CD14-positive monocyte (primary cell): Measurements from ENCODE around the gene MRPL9. TPM values are rescaled to one million over a fixed set of nuclear protein-coding genes. Genes with fewer than 3 reads are reported as not detected.
"Not testable (repeated sequence)": the region's sequence is repeated elsewhere in the genome, so short reads cannot be mapped to it uniquely, and the experiment has no call there.

Experiments used
- DNase-seq, 3 donors: peaks; one replicate each; pipeline ENCODE4 v3.0.0-alpha.2; 2011 to 2022
- H2AFZ ChIP-seq: 2 replicates; pipeline ENCODE4 v1.6.0; 2012; ENCODE audit warnings: mild to moderate bottlenecking, low read depth, low read length, inconsistent platforms; ENCODE audit not compliant: insufficient read depth, poor library complexity, severe bottlenecking
- H3K27ac ChIP-seq, 2 donors: 1 replicate in 1 of 2; 2 replicates in 1 of 2; pipeline ENCODE4 v1.5.1; 2012 to 2013; ENCODE audit warnings: low read length in 2 of 2, control low read depth in 1 of 2, inconsistent platforms in 1 of 2, low read depth in 1 of 2, mild to moderate bottlenecking in 1 of 2
- H3K27me3 ChIP-seq, 2 donors: one replicate each; pipeline versions ENCODE4 v1.6.0 to v1.6.1; 2011 to 2013; ENCODE audit warnings: low read length in 2 of 2; ENCODE audit not compliant: control insufficient read depth in 2 of 2, insufficient read depth in 2 of 2
- H3K36me3 ChIP-seq, 2 donors: replicated peaks in 1 of 2; 1 replicate in 1 of 2; 2 replicates in 1 of 2; pipeline versions ENCODE4 v1.5.1 to v1.6.1; 2012 to 2013; ENCODE audit warnings: low read length in 2 of 2, control low read depth in 1 of 2, inconsistent platforms in 1 of 2, mild to moderate bottlenecking in 1 of 2; ENCODE audit not compliant: insufficient read depth in 2 of 2, control insufficient read depth in 1 of 2
- H3K4me1 ChIP-seq, 2 donors: 1 replicate in 1 of 2; 2 replicates in 1 of 2; pipeline versions ENCODE4 v1.5.1 to v1.6.1; 2012 to 2013; ENCODE audit warnings: low read length in 2 of 2, control low read depth in 1 of 2, inconsistent platforms in 1 of 2, mild to moderate bottlenecking in 1 of 2, moderate library complexity in 1 of 2; ENCODE audit not compliant: insufficient read depth in 2 of 2, control insufficient read depth in 1 of 2
- H3K4me2 ChIP-seq: replicated peaks from 2 replicates; pipeline ENCODE3; 2012; ENCODE audit warnings: low read length, moderate library complexity, mild to moderate bottlenecking; ENCODE audit not compliant: poor library complexity, severe bottlenecking; ENCODE audit errors: extremely low read depth
- H3K4me3 ChIP-seq, 3 experiments: fragments of 200-600 bp in 1 of 3; sonication (generic) in 1 of 3; replicated peaks in 1 of 3; 1 replicate in 2 of 3; 2 replicates in 1 of 3; pipeline ENCODE4 v1.5.1; 2011 to 2013; ENCODE audit warnings: low read length in 3 of 3, mild to moderate bottlenecking in 3 of 3, control low read depth in 2 of 3, low read depth in 2 of 3, inconsistent platforms in 1 of 3, moderate library complexity in 1 of 3
- H3K79me2 ChIP-seq: 2 replicates; pipeline ENCODE4 v1.6.0; 2012; ENCODE audit warnings: mild to moderate bottlenecking, control low read depth, inconsistent platforms, low read length, moderate library complexity; ENCODE audit not compliant: insufficient read depth
- H3K9ac ChIP-seq: 2 replicates; pipeline ENCODE4 v1.6.0; 2017; ENCODE audit warnings: low read length, mild to moderate bottlenecking; ENCODE audit not compliant: insufficient read depth, poor library complexity, severe bottlenecking
- H3K9me3 ChIP-seq, 2 donors: replicated peaks in 1 of 2; 1 replicate in 1 of 2; 2 replicates in 1 of 2; pipeline versions ENCODE4 v1.5.1 to v1.6.1; 2012 to 2013; ENCODE audit warnings: low read length in 2 of 2, control low read depth in 1 of 2; ENCODE audit not compliant: control insufficient read depth in 1 of 2, insufficient read depth in 1 of 2
- H4K20me1 ChIP-seq: 2 replicates; pipeline ENCODE4 v1.6.0; 2012; ENCODE audit warnings: mild to moderate bottlenecking, low read length, control low read depth, moderate library complexity; ENCODE audit not compliant: insufficient read depth
- H3K27ac Mint-ChIP-seq, 7 donors: one replicate each; pipeline ENCODE4 v1.8.0; 2020; ENCODE audit warnings: mild to moderate bottlenecking in 7 of 7, mixed read lengths in 7 of 7, moderate library complexity in 6 of 7, inconsistent platforms in 2 of 7
- H3K27me3 Mint-ChIP-seq, 3 donors: one replicate each; pipeline ENCODE4 v1.8.0; 2021 to 2022; ENCODE audit warnings: low read depth in 3 of 3, mild to moderate bottlenecking in 3 of 3, mixed read lengths in 3 of 3, moderate library complexity in 3 of 3, inconsistent platforms in 1 of 3
- H3K36me3 Mint-ChIP-seq, 2 donors: one replicate each; pipeline ENCODE4 v1.8.0; 2020; ENCODE audit warnings: mixed read lengths in 2 of 2, inconsistent platforms in 1 of 2, mild to moderate bottlenecking in 1 of 2
- H3K4me1 Mint-ChIP-seq: one replicate; pipeline ENCODE4 v1.8.0; 2020; ENCODE audit warnings: mild to moderate bottlenecking, mixed read lengths
- H3K4me3 Mint-ChIP-seq, 2 donors: one replicate each; pipeline ENCODE4 v1.8.0; 2020; ENCODE audit warnings: mild to moderate bottlenecking in 2 of 2, mixed read lengths in 2 of 2, moderate library complexity in 1 of 2
- H3K9me3 Mint-ChIP-seq, 7 donors: one replicate each; pipeline ENCODE4 v1.8.0; 2020 to 2022; ENCODE audit warnings: mixed read lengths in 7 of 7, mild to moderate bottlenecking in 6 of 7, moderate library complexity in 6 of 7, inconsistent platforms in 2 of 7
- CTCF ChIP-seq: fragments of 200-600 bp; IDR thresholded peaks from one replicate; pipeline ENCODE4 v1.8.0; 2022; ENCODE audit warnings: antibody characterized with exemption, mild to moderate bottlenecking
- WGBS: methylation state at CpG from one replicate; pipeline ENCODE4 v1.1.5; 2013; ENCODE audit warnings: missing lambda C conversion rate; ENCODE audit not compliant: insufficient coverage; 5-methylcytosine and 5-hydroxymethylcytosine counted together
- intact Hi-C, 2 donors: fragments of 100-400 bp; cut with micrococcal nuclease; formaldehyde crosslinking; loops; one replicate each; pipeline versions ENCODE4 v1.15.0 to v1.15.1; 2023
- polyA plus RNA-seq, 3 donors: library from polyadenylated mRNA; depleted of rRNA in 1 of 3; unstranded in 2 of 3; stranded (reverse) in 1 of 3; fragments of 300-500 nt in 2 of 3; fragments of >200 nt in 1 of 3; fragmentation: Illumina TruSeq in 2 of 3; gene quantifications; 1 replicate in 2 of 3; 2 replicates in 1 of 3; pipeline ENCODE4 v1.2.3, GENCODE V29; 2012 to 2021

The MRPL9 gene
- polyA plus RNA-seq, 3 donors, result 25.6 to 56.6 (median 56.4) TPM

DNA sequence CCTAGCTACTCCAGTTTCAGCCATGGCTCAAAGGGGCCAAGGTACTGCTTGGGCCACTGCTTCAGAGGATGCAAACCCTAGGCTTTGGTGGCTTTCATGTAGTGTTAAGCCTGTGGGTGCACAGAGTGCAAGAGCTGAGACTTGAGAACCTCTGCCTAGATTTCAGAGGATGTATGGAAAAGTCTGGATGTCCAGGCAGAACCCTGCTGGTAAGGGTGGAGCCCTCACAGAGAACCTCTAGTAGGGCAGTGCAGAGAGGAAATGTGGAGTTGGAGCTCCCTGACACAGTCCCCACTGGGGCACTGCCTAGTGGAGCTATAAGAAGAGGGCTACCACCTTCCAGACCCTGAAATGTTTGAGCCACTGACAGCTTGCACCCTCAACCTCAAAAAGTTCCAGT lies 25.8 kb downstream of the MRPL9 start:
- Histone ChIP-seq H3K27ac (no peak overlapping the region), H3K4me2 (no peak overlapping the region), H3K9ac (no peak overlapping the region), H4K20me1 (no peaks in the 10 kb centered on the region), H3K9me3 (peaks cover 9 to 15% of the 10 kb centered on the region in 2 donors), H3K27me3 (peaks cover 0 to 2% of the 10 kb centered on the region in 2 donors), H3K36me3 (no peaks in the 10 kb centered on the region), H3K79me2 (no peaks in the 10 kb centered on the region), H3K4me1 (no peaks in the 10 kb centered on the region), H2AFZ (no peak overlapping the region), H3K4me3 (no peak overlapping the region)
- no peak for DNase-seq
- H3K27ac Mint-ChIP-seq, result no peak overlapping the region
- H3K36me3 Mint-ChIP-seq, result peaks cover 0 to 5% of the 10 kb centered on the region in 2 donors
- no peak for TF ChIP-seq CTCF
- H3K4me3 Mint-ChIP-seq, result no peak overlapping the region
- intact Hi-C loops, result loop anchor here in 1 of 2 donors (5.0 kb wide), 1 partner anchor 290 kb away; no protein-coding TSS in a partner anchor
- H3K27me3 Mint-ChIP-seq, result peaks cover 8 to 18% (median 12%) of the 10 kb centered on the region in 3 donors
- peaks cover 8 to 27% (median 25%) of the 10 kb centered on the region in 7 donors for H3K9me3 Mint-ChIP-seq
- H3K4me1 Mint-ChIP-seq, result peaks cover 5% of the 10 kb centered on the region

DNA sequence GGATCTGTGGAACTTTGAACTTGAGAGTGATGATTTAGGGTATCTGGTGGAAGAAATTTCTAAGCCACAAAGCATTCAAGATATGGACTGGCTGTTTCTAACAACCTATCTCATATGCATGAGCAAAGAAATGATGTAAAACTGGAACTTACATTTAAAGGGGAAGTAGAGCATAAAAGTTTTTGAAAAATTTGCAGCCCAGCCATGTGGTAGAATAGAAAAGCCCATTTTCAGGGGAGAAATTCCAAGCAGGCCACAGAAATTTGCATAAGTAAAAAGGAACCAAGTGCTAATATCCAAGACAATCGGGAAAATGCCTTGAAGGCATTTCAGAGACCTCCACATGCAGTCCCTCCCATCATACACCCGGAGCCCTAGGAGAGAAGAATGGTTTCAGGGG lies 26.3 kb downstream of the MRPL9 start:
- Histone ChIP-seq H3K27ac (no peak overlapping the region), H2AFZ (no peak overlapping the region), H3K4me1 (no peaks in the 10 kb centered on the region), H3K36me3 (no peaks in the 10 kb centered on the region), H3K4me2 (no peak overlapping the region), H3K9me3 (peaks cover 9 to 15% of the 10 kb centered on the region in 2 donors), H3K79me2 (no peaks in the 10 kb centered on the region), H3K4me3 (no peak overlapping the region), H3K27me3 (peaks cover 0 to 2% of the 10 kb centered on the region in 2 donors), H4K20me1 (no peaks in the 10 kb centered on the region), H3K9ac (no peak overlapping the region)
- Mint-ChIP-seq H3K27me3 (peaks cover 7 to 17% (median 13%) of the 10 kb centered on the region in 3 donors), H3K4me1 (peaks cover 5% of the 10 kb centered on the region), H3K9me3 (peaks cover 8 to 27% (median 25%) of the 10 kb centered on the region in 7 donors), H3K4me3 (no peak overlapping the region), H3K36me3 (peaks cover 0 to 5% of the 10 kb centered on the region in 2 donors), H3K27ac (no peak overlapping the region)
- 100% methylated on average over 1 of the region's 2 CpGs for WGBS
- no peak for TF ChIP-seq CTCF
- peak in 1 of 3 donors; percentile 14 for DNase-seq
- intact Hi-C loops, result loop anchor here in 1 of 2 donors (5.0 kb wide), 1 partner anchor 290 kb away; no protein-coding TSS in a partner anchor

GRCh38 chr1:151733995-151734394 lies 29.3 kb downstream of the MRPL9 start:
- intact Hi-C loops, result loop anchor here (2.0 kb wide), 4 partner anchors 139 to 291 kb away; no protein-coding TSS in a partner anchor
- not testable (repeated sequence) for H3K27ac ChIP-seq, H3K79me2 ChIP-seq, H2AFZ ChIP-seq, H4K20me1 ChIP-seq, H3K4me3 Mint-ChIP-seq, H3K4me3 ChIP-seq, H3K4me1 ChIP-seq, H3K36me3 Mint-ChIP-seq, H3K4me1 Mint-ChIP-seq, H3K27me3 ChIP-seq, H3K4me2 ChIP-seq, H3K27ac Mint-ChIP-seq, H3K36me3 ChIP-seq, DNase-seq, H3K9ac ChIP-seq
- peaks cover 5 to 17% (median 15%) of the 10 kb centered on the region in 3 donors for H3K27me3 Mint-ChIP-seq
- WGBS, result 96% methylated on average over 9 of the region's 9 CpGs
- peaks cover 8 to 27% (median 25%) of the 10 kb centered on the region in 7 donors for H3K9me3 Mint-ChIP-seq
- peaks cover 9 to 15% of the 10 kb centered on the region in 2 donors for H3K9me3 ChIP-seq
